Gastrocnemius medialis (tissue), 4 donors: ENCODE data around the gene GJA10. TPM values are rescaled to one million over a fixed set of nuclear protein-coding genes. Genes with fewer than 3 reads are reported as not detected.
"Not testable (repeated sequence)": the region's sequence is repeated elsewhere in the genome, so short reads cannot be mapped to it uniquely, and the experiment has no call there.

Experiments used
- ATAC-seq, 2 donors: fragments of 150-250 bp; one replicate each; pipeline ENCODE4 v1.9.1; 2016
- DNase-seq, 2 donors: peaks; one replicate each; pipeline ENCODE4 v3.0.0-alpha.2; 2019
- H3K27ac ChIP-seq, 4 donors: fragments of 200-600 bp; sonication (generic); 1 replicate in 1 of 4; 2 replicates in 3 of 4; pipeline ENCODE4 v1.5.1; 2016 to 2018; ENCODE audit warnings: mild to moderate bottlenecking in 2 of 4, moderate library complexity in 1 of 4
- H3K27me3 ChIP-seq, 3 donors: fragments of 200-600 bp; sonication (generic) in 2 of 3; 1 replicate in 1 of 3; 2 replicates in 2 of 3; pipeline versions ENCODE4 v1.5.1 to v1.6.0; 2016 to 2019; ENCODE audit warnings: mild to moderate bottlenecking in 1 of 3, moderate library complexity in 1 of 3
- H3K36me3 ChIP-seq, 2 donors: fragments of 200-600 bp; sonication (generic) in 1 of 2; one replicate each; pipeline ENCODE4 v1.5.1; 2017 to 2018
- H3K4me1 ChIP-seq, 2 donors: fragments of 200-600 bp; sonication (generic) in 1 of 2; one replicate each; pipeline ENCODE4 v1.5.1; 2016 to 2017; ENCODE audit warnings: mild to moderate bottlenecking in 2 of 2
- H3K4me3 ChIP-seq, 4 donors: fragments of 200-600 bp; sonication (generic) in 3 of 4; 1 replicate in 1 of 4; 2 replicates in 3 of 4; pipeline ENCODE4 v1.5.1; 2016 to 2019; ENCODE audit warnings: mild to moderate bottlenecking in 2 of 4
- H3K9me3 ChIP-seq, 3 donors: fragments of 200-600 bp; sonication (generic) in 2 of 3; 1 replicate in 1 of 3; 2 replicates in 2 of 3; pipeline ENCODE4 v1.5.1; 2016 to 2019
- POLR2A ChIP-seq, 2 donors: fragments of 450-650 bp; IDR thresholded peaks; one replicate each; pipeline ENCODE4 v1.6.1; 2017; ENCODE audit warnings: antibody characterized with exemption in 2 of 2, mild to moderate bottlenecking in 2 of 2, moderate library complexity in 2 of 2
- in situ Hi-C, 4 donors: fragments of 200-750 bp; cut with MboI; loops; one replicate each; pipeline versions ENCODE4 v1.15.0 to v1.8.0; 2017; ENCODE audit warnings: low sequenced_read_pairs in 4 of 4
- intact Hi-C: fragments of 100-400 bp; cut with DNase I; formaldehyde crosslinking; loops from one replicate; pipeline ENCODE4 v1.15.1; 2023; ENCODE audit warnings: low total_unique reads
- total RNA-seq, 4 donors: library from RNA; depleted of rRNA; stranded (reverse); fragments of >200 nt; gene quantifications; one replicate each; pipeline versions ENCODE4 v1.1.0 to v1.2.3, GENCODE V29; 2016
- TF ChIP-seq, protein P1 (sequence below), 5 experiments: fragments of 450-650 bp in 3 of 5; fragments of 200-600 bp in 2 of 5; sonication (generic) in 2 of 5; IDR thresholded peaks in 4 of 5; conservative IDR thresholded peaks in 1 of 5; 1 replicate in 4 of 5; 2 replicates in 1 of 5; pipeline ENCODE4 v1.5.1; 2016 to 2019; ENCODE audit warnings: antibody characterized with exemption in 5 of 5, mild to moderate bottlenecking in 3 of 5, moderate library complexity in 3 of 5

The GJA10 gene
- total RNA-seq: not detected

- Histone ChIP-seq H3K4me3 (no peak within 1 kb of the TSS), H3K36me3 (no peaks in the 10 kb centered on the region), H3K9me3 (no peaks in the 10 kb centered on the region), H3K27ac (no peak within 1 kb of the TSS), H3K27me3 (peaks cover 14 to 24% (median 21%) of the 10 kb centered on the region in 3 donors), H3K4me1 (no peaks in the 10 kb centered on the region)
- ATAC-seq: no peak
- in situ Hi-C loops (no loop called here), intact Hi-C loops (no loop called here)
- no peak for TF ChIP-seq POLR2A (IDR thresholded peaks at IDR 0.05)
- TF ChIP-seq, protein P1, sequence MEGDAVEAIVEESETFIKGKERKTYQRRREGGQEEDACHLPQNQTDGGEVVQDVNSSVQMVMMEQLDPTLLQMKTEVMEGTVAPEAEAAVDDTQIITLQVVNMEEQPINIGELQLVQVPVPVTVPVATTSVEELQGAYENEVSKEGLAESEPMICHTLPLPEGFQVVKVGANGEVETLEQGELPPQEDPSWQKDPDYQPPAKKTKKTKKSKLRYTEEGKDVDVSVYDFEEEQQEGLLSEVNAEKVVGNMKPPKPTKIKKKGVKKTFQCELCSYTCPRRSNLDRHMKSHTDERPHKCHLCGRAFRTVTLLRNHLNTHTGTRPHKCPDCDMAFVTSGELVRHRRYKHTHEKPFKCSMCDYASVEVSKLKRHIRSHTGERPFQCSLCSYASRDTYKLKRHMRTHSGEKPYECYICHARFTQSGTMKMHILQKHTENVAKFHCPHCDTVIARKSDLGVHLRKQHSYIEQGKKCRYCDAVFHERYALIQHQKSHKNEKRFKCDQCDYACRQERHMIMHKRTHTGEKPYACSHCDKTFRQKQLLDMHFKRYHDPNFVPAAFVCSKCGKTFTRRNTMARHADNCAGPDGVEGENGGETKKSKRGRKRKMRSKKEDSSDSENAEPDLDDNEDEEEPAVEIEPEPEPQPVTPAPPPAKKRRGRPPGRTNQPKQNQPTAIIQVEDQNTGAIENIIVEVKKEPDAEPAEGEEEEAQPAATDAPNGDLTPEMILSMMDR (IDR thresholded peaks at IDR 0.05 in 4 of 5, conservative IDR thresholded peaks at IDR 0.05 in 1 of 5): no peak
- DNase-seq: no peak
Observed at GRCh38 chr6:89894169-89894568, at the start of gene GJA10. TSS of gene GJA10 (plus strand) at chr6:89894469. CDS start at chr6:89894469, 0 bp downstream.

- in situ Hi-C loops, H3K9me3 ChIP-seq, H3K27ac ChIP-seq, ATAC-seq, H3K27me3 ChIP-seq, H3K36me3 ChIP-seq, H3K4me3 ChIP-seq, intact Hi-C loops, H3K4me1 ChIP-seq, DNase-seq: not testable (repeated sequence)
Observed at GRCh38 chr6:89847513-89847912, 46.8 kb upstream of the GJA10 start.

DNA sequence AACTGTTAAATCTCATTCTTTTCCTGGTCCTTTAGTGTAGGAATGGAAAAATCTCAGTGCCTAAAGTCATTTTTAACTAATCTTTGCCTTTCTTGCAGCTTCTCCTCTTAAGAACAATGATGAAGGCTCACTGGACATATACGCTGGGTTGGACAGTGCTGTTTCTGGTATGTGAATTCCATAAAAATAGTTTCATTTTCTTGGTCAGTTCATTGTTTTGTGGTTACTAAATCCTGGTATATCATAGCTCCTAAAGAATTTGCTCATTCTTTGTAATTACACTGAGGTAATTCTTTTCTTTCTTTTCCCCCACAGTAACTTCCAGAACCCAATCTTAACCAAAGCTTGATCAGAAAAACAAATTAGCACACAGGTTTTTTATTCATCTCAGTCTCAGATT lies 41.2 kb upstream of the GJA10 start:
- ATAC-seq (no peak), DNase-seq (no peak)
- TF ChIP-seq, protein P1 (IDR thresholded peaks at IDR 0.05 in 4 of 5, conservative IDR thresholded peaks at IDR 0.05 in 1 of 5): no peak
- no peak for TF ChIP-seq POLR2A (IDR thresholded peaks at IDR 0.05)
- intact Hi-C loops: no loop called here
- in situ Hi-C loops: no loop called here
- Histone ChIP-seq H3K4me1 (no peaks in the 10 kb centered on the region), H3K27me3 (no peaks in the 10 kb centered on the region), H3K4me3 (no peak overlapping the region), H3K9me3 (no peaks in the 10 kb centered on the region), H3K36me3 (peaks cover 6 to 43% of the 10 kb centered on the region in 2 donors), H3K27ac (no peak overlapping the region)

- ATAC-seq (no peak), DNase-seq (no peak)
- intact Hi-C loops (no loop called here), in situ Hi-C loops (no loop called here)
- Histone ChIP-seq H3K27ac (no peak overlapping the region), H3K27me3 (no peaks in the 10 kb centered on the region), H3K4me3 (no peak overlapping the region), H3K36me3 (peaks cover 6 to 87% of the 10 kb centered on the region in 2 donors), H3K4me1 (no peaks in the 10 kb centered on the region), H3K9me3 (no peaks in the 10 kb centered on the region)
- TF ChIP-seq POLR2A (IDR thresholded peaks at IDR 0.05): no peak
- TF ChIP-seq, protein P1 (IDR thresholded peaks at IDR 0.05 in 4 of 5, conservative IDR thresholded peaks at IDR 0.05 in 1 of 5): no peak
Observed at GRCh38 chr6:89858041-89858440, 36.2 kb upstream of the GJA10 start.

DNA sequence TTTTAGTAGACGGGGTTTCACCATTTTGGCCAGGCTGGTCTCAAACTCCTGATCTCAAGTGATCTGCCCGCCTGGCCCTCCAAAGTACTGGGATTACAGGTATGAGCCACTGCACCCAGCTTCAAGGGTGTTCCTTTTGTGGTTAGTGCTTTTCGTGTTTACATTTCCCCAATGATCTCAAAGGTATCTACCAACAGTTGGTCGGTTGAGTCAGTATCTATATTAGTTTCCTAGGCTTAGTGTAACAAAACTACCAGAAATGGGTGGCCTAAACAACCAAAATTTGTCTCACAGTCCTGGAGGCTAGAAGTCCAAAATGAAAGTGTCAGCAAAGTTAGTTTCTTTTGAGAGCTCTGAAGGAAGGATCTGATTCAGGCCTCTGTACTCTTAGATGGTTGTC lies 34.5 kb upstream of the GJA10 start:
- no peak overlapping the region for H3K27ac ChIP-seq
- DNase-seq: no peak
- H3K27me3 ChIP-seq: no peaks in the 10 kb centered on the region
- in situ Hi-C loops (no loop called here), intact Hi-C loops (no loop called here)
- H3K9me3 ChIP-seq: no peaks in the 10 kb centered on the region
- TF ChIP-seq, protein P1 (IDR thresholded peaks at IDR 0.05 in 4 of 5, conservative IDR thresholded peaks at IDR 0.05 in 1 of 5): no peak
- no peak for TF ChIP-seq POLR2A (IDR thresholded peaks at IDR 0.05)
- H3K36me3 ChIP-seq: peaks cover 6 to 92% of the 10 kb centered on the region in 2 donors
- ATAC-seq: no peak
- no peak overlapping the region for H3K4me3 ChIP-seq
- H3K4me1 ChIP-seq: no peaks in the 10 kb centered on the region
